Measurements from ENCODE around the gene OR2V2.

GRCh38 chr5:181129601-181130000 is 17.8 kb upstream of the OR2V2 start:
- TF ChIP-seq CTCF (IDR thresholded peaks at IDR 0.05; ENCODE audit: poor library complexity, severe bottlenecking) (no peak), EZH2 (IDR thresholded peaks at IDR 0.05; ENCODE audit: borderline replicate concordance, insufficient read depth, low read length, poor library complexity, severe bottlenecking) (no peak), RAD21 (conservative IDR thresholded peaks at IDR 0.05) (no peak), POLR2AphosphoS5 (IDR thresholded peaks at IDR 0.05) (no peak), SMC3 (conservative IDR thresholded peaks at IDR 0.05; ENCODE audit: poor library complexity) (no peak), REST (IDR thresholded peaks at IDR 0.05; ENCODE audit: borderline replicate concordance) (no peak), MXI1 (conservative IDR thresholded peaks at IDR 0.05; ENCODE audit: poor library complexity, severe bottlenecking) (no peak), EP300 (conservative IDR thresholded peaks at IDR 0.05; ENCODE audit: poor library complexity, severe bottlenecking) (no peak), TAF1 (IDR thresholded peaks at IDR 0.05; ENCODE audit: low read depth) (no peak)
